GM19324 (cell line): ENCODE results near the gene ITGA11.

Source experiments
- ATAC-seq: cut with Tn5 transposase; IDR thresholded peaks from one replicate; pipeline ENCODE4 v1.9.1; 2021; ENCODE audit warnings: mild to moderate bottlenecking, moderate library complexity; ENCODE audit not compliant: unreplicated experiment, low FRiP score

ITGA11 gene

DNA sequence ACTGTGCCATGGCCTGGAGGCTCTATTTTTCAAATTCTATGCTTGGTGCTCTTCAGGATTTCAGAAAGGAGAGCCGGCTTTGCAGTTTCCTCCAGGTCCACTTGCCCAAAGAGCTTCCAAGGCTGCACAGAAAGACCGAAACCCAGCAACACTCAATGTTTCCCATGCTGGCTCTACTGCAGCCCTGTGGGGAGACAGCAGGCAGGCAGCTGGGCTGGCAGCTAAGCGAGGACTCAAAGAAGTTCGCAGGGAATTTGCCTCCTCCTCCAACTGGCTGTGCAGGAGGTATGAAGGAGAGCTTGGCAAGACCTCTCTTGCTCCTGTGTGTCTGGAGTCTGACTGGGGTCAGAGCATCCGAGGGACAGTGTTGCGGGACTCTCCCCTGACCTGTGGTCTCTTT lies 17.4 kb upstream of the ITGA11 start:
- no peak for ATAC-seq

DNA sequence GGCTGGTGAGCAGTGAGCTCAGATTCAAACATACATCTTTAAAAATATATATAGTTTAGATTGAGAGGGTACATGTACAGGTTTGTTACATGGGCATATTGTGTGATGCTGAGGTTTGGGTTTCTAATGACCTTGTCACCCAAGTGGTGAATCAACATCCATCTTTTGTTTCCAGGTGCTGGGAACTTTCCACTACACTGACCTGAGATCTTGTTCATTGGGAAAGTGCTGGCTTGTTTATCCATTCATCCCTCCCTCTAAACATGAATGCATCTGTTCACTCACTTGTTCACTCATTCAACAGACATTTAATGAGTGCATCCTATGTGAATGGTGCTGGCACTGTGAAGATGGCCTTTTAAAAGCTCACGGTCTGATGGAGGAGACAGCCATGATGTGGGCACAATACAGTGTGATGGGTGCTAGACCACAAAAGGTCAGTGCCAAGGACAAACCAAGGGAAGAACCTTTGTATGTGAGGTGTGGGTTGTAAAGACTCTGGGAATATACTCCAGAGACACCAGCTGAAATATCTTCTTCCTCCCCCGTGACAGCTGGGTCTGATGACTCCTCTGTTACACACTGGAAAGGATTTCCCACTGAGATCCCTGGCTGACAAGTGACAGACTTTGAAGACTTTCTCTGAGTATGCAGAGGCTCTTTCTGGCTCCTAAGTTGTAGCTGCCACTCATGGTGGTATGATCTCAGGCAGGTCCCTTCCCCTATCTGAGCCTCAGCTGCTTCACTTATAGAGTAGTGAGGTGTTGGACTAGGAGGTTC lies 16.2 kb upstream of the ITGA11 start:
- no peak for ATAC-seq

DNA sequence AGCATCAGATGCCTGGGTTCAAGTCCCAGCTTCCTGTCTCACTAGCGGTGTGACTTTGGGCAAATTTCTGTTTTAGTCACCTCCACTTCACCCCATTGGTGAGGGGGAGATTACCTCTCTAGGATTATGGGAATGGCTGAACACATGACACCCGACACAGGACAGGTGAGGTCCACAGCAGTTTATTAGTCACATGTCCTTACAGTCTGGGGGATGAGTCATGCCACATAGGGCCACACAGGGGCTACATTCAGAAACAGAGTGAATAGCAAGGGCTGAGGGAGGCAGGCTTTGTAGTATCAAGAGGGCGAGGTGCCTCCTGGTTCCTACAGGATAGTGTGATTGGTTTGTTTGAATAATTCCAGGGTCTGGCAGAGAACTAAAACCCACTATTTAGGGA lies 15.2 kb upstream of the ITGA11 start:
- ATAC-seq: no peak

DNA sequence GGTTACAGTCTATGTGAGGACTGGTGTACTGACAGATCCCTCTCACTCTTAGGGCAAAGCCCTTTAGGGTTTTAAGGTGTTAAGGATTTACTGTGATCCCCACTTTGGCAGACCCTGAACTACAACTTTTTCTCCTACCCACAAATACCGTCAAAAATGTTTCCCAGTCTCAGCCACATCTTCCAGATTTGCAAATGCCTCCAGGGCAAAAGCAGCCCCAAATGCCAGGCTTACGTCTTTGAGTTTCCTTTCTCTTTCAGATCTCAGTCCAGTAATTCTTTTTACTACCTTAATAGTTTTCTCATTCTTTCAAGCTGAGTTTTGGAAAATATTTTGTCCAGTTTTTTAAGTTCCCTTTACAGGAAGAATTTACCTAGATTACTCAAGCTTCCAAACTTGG lies 13.4 kb upstream of the ITGA11 start:
- no peak for ATAC-seq

DNA sequence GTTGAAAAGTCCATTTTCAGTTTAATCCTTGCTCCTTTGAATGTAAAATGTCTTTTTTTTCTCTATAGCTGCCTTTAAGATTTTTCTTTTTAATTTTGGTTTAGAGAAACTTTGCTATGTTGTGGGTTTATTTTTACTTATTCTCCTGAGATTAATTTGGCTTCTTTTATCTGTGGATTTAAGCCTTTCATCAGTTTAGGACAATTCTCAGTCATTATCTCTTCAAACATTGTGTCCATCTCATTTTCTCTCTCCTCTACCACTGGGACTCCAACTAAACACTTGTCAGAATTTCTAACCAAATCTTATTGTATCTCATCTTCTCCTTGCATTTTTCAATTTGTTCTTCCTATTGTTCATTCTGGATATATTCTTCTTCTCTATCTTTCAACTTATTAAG lies 12.4 kb upstream of the ITGA11 start:
- no peak for ATAC-seq

DNA sequence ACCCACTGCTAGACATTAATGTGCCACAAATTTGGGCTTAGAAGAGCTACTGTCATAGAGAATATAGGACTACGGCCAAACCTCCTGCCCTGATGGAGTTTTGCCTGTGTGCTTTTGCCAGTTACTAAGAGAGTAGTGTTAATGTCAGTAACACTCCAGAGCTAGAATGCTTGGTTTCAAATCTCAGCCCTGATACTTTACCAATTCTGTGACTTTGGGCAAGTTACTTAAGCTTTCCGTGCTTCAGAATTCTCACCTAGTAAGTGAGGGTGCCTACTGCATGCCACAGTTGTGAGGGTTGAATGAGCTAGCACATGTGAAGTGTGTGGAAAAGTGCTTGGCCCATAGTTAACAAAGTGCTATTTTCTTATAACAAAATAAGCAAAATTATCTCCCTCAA lies 10.9 kb upstream of the ITGA11 start:
- no peak for ATAC-seq

DNA sequence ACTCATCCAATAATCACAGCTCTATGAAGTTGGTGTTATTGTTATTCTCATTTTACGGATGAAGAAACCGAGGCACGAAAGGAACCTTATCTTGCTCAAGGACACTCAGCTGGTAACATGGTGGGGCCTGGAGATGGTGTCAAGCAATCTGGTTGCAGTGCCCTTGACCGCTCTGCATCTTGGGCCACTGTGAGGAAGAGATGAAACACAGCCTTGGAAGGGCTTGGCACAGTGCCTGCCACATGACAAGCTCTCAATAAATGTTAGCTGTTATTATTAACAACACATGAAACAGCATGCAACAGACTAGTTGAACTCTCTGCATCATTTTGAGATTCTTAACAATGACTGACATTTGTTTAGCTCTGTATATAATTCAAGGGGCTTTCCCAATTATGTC lies 10.1 kb upstream of the ITGA11 start:
- no peak for ATAC-seq

DNA sequence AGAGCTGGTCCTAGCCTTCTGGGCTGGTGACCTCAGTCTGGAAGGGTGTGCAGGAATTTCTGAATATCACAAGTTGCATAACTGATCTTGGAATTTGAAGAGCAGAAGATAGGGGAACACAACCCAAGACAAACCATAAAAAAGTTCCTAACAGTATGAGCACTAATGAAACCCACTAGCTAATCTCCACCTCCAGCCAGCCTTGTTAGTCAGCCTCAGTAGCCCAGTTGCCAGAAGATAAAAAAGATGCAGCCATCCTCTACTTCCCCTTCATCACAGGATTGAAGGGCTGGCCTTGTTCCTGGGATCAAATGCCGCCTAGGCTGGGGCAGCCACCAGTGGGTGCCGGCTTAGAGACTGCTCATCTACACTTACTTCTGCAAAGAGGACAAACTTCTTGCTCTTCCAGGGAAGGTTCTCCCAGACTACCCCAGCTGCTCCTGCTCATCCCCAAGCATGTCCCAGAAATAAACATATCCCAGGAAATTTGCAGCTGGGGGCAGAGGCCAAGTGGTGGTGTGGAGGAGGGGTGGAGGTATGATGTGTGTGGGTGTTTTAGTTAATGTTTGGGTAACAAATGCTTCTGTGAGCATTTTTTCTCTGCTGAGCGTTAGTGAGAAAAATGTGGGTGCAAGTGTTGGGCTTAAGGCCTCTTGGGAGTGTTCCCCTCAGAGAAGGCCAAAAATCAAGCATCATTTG lies 9.2 kb upstream of the ITGA11 start:
- ATAC-seq: no peak

DNA sequence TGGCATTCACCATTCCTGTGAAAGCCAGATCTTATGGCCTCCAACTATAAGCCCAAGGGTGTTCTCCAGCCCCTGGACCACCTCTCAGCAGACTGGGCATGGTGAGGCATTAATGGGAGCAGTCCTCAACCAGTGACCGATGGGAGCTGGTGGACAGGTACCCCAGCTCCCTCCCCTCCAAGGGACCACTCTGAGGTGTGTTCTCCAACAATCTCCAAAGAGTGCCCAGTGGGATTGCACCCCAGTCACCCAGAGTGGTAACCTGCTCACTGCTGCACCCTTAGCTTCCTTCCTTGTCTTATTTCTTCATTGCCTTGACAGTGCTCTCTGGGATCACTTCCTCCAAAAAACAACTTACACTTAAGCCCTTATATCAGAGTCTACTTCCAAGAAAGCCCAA lies 8.2 kb upstream of the ITGA11 start:
- no peak for ATAC-seq

DNA sequence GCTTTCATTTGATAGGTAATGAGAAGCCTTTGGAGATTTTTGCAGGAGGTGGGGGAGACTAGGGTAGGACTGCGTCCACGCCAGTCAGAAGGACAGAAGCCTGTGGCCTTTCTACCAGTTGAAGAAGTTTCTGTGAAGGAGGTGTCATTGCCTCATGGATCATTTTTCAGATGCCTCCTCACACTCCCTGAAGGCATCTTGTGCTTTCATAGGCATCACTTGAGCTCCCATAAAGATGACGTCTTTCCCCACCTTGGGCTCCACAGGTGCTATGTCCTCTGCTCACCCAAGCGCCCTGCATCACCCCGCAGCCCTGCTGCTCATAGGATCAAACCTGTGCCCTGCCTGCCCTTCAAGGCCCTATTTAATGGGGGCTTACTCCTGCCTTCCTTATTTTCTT lies 7.5 kb upstream of the ITGA11 start:
- no peak for ATAC-seq

DNA sequence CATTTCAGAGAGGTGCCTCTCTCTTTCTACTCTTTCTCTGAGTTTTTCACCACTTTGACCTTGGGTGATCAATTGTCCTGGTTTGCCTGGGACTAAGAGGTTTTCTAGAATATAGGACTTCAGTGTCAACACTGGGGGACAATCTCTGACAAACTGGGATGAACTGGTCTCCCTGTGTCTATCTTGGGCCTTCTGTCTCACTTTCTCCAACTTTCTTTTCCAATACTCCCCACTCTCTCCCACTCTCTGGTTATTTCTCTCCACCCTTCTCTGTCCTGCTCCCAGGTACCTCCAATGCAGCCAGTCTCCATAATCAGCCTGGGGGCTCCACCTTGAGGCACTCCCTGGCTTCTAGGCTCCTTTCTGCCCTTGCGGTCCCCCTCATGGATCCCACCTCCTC lies 4.7 kb upstream of the ITGA11 start:
- no peak for ATAC-seq

DNA sequence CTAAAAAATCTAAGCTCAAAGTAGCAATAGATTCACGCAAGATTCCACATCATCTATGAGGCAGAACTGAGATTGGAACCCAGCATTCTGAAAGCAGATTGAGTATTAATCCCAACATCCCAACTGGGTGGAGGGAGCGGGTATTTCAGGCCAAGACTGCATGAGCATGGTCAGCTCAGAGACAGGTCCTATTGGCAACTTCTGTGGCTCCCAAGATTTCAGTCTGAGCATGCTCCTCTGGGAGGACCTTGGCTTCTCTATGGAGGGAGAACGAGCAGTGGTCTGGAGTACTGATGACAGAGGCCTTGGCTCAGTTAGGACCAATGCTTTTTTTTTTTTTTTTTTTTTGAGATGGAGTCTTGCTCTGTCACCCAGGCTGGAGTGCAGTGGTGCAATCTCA lies 4.0 kb upstream of the ITGA11 start:
- no peak for ATAC-seq

DNA sequence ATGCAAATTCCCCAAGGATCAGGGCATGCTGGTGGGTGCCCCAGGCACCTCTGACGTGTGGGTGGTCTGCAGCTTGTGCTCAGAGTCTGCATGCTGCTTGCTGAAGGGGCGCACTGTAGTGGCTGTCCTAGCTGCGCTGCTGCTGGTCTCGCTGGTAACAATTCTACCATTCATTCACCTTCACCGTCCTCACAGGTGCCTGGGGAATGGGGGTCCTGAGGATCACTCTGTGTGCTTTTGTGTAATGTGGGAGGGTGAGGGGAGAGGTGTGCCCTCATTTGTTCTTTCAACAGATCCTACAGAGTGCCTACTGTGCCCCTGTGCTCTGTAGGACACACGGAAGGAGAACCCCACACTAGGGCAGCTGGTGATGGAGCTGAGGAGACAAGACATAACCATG lies 2.1 kb upstream of the ITGA11 start:
- no peak for ATAC-seq

DNA sequence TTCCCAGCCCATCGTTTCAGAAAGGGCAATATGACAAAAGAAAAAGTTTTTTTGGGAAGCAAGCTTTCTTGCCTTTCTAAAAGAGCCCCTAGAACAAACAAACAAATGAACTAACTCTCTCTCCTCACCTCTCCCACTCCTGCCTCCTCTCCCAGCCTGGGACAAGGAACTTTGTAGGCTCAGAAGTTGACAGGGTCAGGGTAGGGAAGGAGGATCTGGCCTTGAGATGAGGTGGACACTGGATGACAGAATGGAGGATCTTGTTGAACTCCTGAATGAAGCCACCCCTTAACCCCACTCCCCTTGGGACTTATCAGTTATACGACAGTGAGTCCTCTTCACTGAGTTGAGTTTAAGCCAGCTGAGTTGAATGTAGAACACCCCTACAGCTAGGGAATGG lies 1.6 kb upstream of the ITGA11 start:
- no peak for ATAC-seq

DNA sequence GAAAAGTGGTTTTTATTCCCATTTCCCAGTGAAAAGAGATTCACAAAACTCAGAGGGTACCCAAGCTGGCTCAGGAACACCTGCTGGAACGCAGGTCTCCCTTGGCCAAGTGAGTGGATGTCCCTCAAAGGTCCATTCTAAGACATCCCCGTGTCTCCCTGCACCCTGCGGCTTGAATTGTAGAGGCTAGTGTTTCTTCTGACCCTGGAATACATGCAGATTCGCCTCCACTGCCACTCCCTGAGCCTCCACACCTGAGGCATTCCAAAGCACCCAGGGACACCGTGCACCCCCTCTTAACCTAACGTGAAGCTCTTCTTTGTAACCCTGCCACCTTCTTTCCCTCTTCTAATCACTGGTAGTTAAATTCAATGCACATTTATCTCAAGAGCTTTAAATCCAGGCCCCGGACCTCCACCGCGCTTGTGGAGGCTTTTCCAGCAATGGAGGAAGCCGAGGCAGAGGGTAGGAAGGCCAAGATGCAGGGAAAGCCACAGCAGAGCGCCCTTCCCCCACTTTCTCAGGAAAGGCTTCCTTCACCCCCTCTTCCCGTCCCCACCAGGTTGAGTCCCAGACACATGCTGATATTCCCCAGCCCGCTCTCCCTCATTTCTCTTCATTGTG lies 590 bp upstream of the ITGA11 start:
- no peak for ATAC-seq

DNA sequence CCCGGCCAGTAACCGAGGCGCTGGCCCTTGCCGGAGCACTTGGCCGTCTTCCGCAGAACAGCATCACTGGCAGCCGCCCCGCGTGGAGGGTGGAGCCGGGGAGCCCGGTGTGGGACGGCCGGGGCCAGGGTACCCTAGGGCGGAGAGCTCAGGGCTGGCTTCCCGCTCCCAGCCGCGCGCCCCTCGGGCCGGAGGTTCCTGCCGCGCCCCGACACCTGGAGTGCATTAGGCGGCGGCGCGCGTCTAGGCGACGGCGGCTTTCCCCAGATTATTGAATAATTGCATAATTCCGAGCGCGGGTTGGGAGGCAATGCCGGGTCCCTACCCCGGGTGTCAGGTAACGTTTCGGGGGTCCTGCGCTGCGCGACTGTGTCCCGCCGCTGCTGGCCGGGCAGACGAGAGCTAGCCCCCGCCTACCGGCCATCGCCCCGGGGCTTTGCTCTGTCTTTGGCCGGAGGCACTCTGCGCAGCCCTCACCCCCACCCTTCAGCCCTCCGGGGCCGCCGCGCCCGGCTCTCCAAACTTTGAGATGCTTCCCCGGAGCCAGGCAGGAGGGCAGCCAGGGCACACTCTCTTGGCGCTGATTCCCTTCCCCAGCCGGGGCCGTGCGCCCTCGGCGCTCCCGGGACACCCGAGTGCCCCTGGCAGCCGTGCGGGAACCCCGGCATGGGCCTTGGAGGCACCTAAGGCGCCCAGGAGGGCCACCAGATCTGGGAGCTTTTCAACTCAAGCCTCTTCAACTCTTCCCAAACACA lies 749 bp downstream of the ITGA11 start:
- ATAC-seq: no peak

DNA sequence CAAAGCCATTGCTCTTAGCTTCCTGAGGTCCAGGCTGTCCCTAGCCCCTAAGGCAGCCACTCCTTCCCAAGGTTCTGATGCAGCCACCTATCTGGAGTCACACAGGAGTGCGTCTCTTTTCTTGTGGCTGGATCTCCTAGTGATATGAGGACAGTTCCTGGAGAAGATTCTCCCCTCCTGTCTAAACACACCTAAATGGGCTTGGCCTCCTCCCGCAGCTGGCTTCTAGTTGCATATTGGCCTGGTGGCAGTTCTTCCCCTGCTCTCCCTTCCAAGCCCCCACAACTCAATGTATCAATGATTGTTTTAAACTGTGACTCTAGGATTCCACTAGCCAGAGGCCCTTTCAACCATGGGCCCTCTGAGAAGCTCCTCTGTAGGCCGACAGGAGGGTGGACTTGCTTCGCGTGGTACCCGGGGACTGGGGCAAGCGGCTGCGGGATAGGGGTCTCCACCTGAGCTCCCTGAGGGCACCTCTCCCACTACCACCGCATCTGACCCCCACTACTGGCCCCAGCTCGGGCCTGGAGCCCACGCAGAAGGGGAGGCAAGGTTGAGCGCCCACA lies 1.4 kb downstream of the ITGA11 start:
- ATAC-seq: no peak

DNA sequence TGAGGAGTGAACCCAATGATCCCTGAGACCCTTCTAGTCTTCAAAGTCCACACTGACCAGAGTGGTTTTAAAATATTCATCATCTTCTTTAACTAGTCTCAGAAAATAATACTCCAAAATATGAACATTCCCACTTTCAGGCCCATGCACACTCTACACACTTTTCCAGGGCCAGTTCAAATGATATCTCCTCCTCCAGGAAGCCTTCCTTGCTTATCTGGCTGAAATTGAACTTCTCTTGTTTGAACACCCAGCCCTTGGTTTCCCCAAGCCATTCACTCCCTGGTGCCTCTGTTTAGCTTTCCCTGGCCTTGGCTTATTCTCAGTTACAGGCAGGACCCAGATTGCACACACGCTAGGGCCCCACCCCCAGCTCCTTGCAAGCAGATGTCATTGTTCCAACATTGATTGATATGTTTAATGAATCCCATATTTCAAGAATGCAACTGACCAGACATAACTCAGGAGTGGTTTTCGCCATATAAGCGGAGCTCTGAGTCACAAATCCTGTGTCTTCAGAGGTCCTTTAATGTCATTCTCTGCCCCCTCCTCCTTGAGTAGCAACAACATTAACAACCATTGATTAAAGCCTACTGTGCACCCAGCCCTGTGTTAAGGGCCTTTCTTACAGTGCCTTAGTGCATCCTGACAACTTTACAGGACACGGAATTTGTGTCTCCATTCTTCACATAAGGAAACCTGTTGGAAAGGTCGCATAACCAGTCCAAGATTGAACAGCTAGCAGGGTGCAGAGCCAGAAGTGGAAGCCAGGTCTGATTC lies 2.1 kb downstream of the ITGA11 start:
- ATAC-seq: no peak

DNA sequence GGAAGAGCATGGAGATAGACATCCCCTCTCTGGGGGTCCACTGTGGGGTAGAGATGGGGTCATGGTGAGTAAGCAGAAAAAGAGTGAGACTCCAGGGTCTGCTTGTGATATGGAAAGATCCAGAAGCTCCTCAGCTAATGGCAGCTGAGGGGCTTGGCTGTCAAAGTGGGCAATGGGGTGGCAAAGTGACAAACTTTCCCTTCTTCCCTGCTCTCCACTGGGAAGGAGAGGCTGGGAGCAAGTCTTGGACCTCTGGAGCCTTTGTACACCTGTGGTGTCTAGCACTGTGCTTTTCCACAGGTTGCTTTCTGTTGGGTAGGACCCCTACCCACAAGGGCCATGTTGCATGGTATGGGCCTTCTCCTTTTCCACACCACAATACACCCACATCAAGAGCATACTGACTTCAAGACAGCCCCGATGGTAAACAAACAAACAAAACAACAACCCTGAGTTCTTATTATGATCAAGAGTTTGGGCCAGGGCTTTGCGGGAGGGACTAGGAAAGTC lies 3.5 kb downstream of the ITGA11 start:
- no peak for ATAC-seq

DNA sequence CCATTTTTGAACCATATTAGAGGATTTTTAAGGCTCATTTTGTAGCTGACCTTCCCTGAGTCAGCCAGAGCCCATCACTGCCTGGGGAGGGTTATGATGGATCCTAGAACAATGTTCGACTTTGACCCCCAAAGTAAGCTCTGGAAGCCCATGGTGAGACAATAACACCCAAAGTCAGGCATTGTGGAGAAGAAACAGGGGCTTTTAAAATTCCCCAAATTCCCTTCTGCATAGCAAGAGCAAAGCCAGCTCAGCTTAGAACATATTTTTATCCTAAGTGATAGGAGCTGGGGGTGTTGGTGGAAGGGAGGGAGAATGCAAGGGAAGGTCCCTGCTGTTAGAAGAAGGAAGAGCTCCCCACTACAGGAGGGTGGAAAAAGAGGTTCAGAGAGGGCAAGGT lies 4.0 kb downstream of the ITGA11 start:
- no peak for ATAC-seq
